SK-N-SH treated with all-trans-retinoic acid at 6 μM for 48 hours (cell line): ENCODE data around the gene CTSH.
"Not testable (repeated sequence)": the region's sequence is repeated elsewhere in the genome, so short reads cannot be mapped to it uniquely, and the experiment has no call there.

Source experiments
- ATAC-seq: fragments of 200-7000 bp; cut with Tn5 transposase; 3 replicates; pipeline ENCODE4 v1.9.1; 2020; ENCODE audit warnings: mild to moderate bottlenecking, moderate library complexity
- ARNTL ChIP-seq: fragments of 450-650 bp; formaldehyde crosslinking; IDR thresholded peaks from 2 replicates; pipeline ENCODE4 v1.5.0; 2020; ENCODE audit warnings: low read depth, mild to moderate bottlenecking, moderate library complexity, borderline replicate concordance
- BACH2 ChIP-seq: fragments of 250-450 bp; sonication (Bioruptor Pico); IDR thresholded peaks from 2 replicates; pipeline ENCODE4 v1.9.0; 2021; ENCODE audit warnings: mild to moderate bottlenecking, borderline replicate concordance
- CSDC2 ChIP-seq: fragments of 250-450 bp; sonication (Bioruptor Pico); IDR thresholded peaks from 2 replicates; pipeline ENCODE4 v1.5.0; 2020; ENCODE audit warnings: mild to moderate bottlenecking, moderate library complexity
- CSRNP3 ChIP-seq: fragments of 250-450 bp; sonication (Bioruptor Pico); IDR thresholded peaks from 2 replicates; pipeline ENCODE4 v1.5.1; 2021; ENCODE audit warnings: mild to moderate bottlenecking, moderate library complexity
- ESRRG ChIP-seq: fragments of 250-450 bp; sonication (Bioruptor Pico); IDR thresholded peaks from 2 replicates; pipeline ENCODE4 v1.6.1; 2021; ENCODE audit warnings: mild to moderate bottlenecking
- GLIS3 ChIP-seq: fragments of 250-450 bp; sonication (Bioruptor Pico); IDR thresholded peaks from 2 replicates; pipeline ENCODE4 v1.5.0; 2020; ENCODE audit warnings: mild to moderate bottlenecking, moderate library complexity
- ISL1 ChIP-seq: fragments of 250-450 bp; sonication (Bioruptor Pico); IDR thresholded peaks from 2 replicates; pipeline ENCODE4 v2.1.2; 2022; ENCODE audit warnings: mild to moderate bottlenecking, moderate library complexity
- POU6F1 ChIP-seq: fragments of 250-450 bp; sonication (Bioruptor Pico); IDR thresholded peaks from 2 replicates; pipeline ENCODE4 v1.8.0; 2021; ENCODE audit warnings: low read depth, mild to moderate bottlenecking, moderate library complexity, borderline replicate concordance
- PPARA ChIP-seq: fragments of 250-450 bp; sonication (Bioruptor Pico); IDR thresholded peaks from 2 replicates; pipeline ENCODE4 v1.5.0; 2020; ENCODE audit warnings: mild to moderate bottlenecking, borderline replicate concordance
- RARB ChIP-seq: fragments of 250-450 bp; sonication (Bioruptor Pico); IDR thresholded peaks from 2 replicates; pipeline ENCODE4 v1.8.0; 2021; ENCODE audit warnings: mild to moderate bottlenecking, moderate library complexity
- TCF4 ChIP-seq: fragments of 250-450 bp; sonication (Bioruptor Pico); IDR thresholded peaks from 2 replicates; pipeline ENCODE4 v1.8.0; 2021; ENCODE audit warnings: mild to moderate bottlenecking, moderate library complexity, borderline replicate concordance
- TOX ChIP-seq: fragments of 250-450 bp; sonication (Bioruptor Pico); IDR thresholded peaks from 2 replicates; pipeline ENCODE4 v1.8.0; 2021; ENCODE audit warnings: mild to moderate bottlenecking, moderate library complexity, borderline replicate concordance
- ZC3H10 ChIP-seq: fragments of 250-450 bp; sonication (Bioruptor Pico); IDR thresholded peaks from 2 replicates; pipeline ENCODE4 v1.5.1; 2021; ENCODE audit warnings: mild to moderate bottlenecking, moderate library complexity
- ZFP3 ChIP-seq: fragments of 250-450 bp; sonication (Bioruptor Pico); IDR thresholded peaks from 2 replicates; pipeline ENCODE4 v1.5.0; 2020; ENCODE audit warnings: mild to moderate bottlenecking, moderate library complexity
- ZFP30 ChIP-seq: fragments of 450-650 bp; formaldehyde crosslinking; IDR thresholded peaks from 2 replicates; pipeline ENCODE4 v1.5.0; 2022; ENCODE audit warnings: mild to moderate bottlenecking, moderate library complexity
- ZNF565 ChIP-seq: fragments of 450-650 bp; formaldehyde crosslinking; conservative IDR thresholded peaks from 2 replicates; pipeline ENCODE4 v1.5.0; 2020; ENCODE audit warnings: low read depth, mild to moderate bottlenecking, moderate library complexity
- ZNF70 ChIP-seq: fragments of 450-650 bp; formaldehyde crosslinking; IDR thresholded peaks from 2 replicates; pipeline ENCODE4 v1.5.0; 2020; ENCODE audit warnings: mild to moderate bottlenecking, moderate library complexity
- ZNF8 ChIP-seq: fragments of 450-650 bp; formaldehyde crosslinking; IDR thresholded peaks from 2 replicates; pipeline ENCODE4 v1.5.0; 2020; ENCODE audit warnings: mild to moderate bottlenecking, moderate library complexity
- TF ChIP-seq, protein P1 (sequence below): fragments of 250-450 bp; sonication (Bioruptor Pico); IDR thresholded peaks from 2 replicates; pipeline ENCODE4 v1.5.0; 2020; ENCODE audit warnings: mild to moderate bottlenecking, moderate library complexity
- TF ChIP-seq, protein P2 (sequence below): fragments of 250-450 bp; sonication (Bioruptor Pico); IDR thresholded peaks from 2 replicates; pipeline ENCODE4 v1.5.1; 2020; ENCODE audit warnings: low read depth, mild to moderate bottlenecking, moderate library complexity

The CTSH gene

DNA sequence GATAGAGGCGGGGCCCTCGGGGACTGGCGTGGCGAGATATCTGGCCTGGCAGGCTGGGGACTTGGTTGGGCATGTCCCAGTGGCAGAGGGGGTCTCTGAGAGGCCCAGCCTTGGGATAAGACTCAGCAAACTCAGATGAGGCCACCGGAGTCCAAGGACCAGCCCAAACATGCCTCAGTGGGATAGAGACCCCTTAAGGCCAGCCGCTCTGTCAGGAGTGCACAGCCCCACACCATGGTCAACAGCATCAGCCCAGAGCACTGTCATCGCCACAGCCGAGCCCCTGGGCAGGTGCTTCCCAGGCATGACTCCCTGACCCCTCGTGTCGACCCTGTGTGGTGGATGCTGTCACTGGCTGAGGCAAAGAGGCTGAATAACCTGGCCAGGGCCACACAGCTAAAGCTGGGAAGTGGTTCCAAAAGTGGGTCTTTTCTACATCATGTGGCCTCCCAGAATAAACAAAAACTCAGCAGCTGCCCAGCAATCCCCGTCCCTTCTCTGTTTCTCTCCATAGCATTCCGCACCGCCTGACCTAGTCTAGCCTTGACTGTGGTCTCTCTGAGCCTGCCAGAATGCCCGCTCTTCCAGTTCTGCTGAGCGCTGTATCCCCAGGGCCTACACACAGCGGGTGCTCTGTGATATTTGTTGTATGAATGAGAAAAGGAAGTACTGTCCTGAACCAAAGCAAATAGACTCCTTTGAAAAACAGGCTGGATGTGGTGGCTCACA, 15.1 kb downstream of the CTSH start:
- no peak for ATAC-seq
- TF ChIP-seq RARB (CRISPR knock-in tag): no peak
- no peak for TF ChIP-seq ARNTL (CRISPR knock-in tag)
- no peak for TF ChIP-seq TOX (CRISPR knock-in tag)
- no peak for TF ChIP-seq ZC3H10
- no peak for TF ChIP-seq BACH2 (CRISPR knock-in tag)
- no peak for TF ChIP-seq ZFP30
- TF ChIP-seq ESRRG (CRISPR knock-in tag): no peak
- no peak for TF ChIP-seq ZNF70 (CRISPR knock-in tag)
- TF ChIP-seq ZNF8 (CRISPR knock-in tag): no peak

- no peak for ATAC-seq
- TF ChIP-seq ZNF70 (CRISPR knock-in tag) (no peak), POU6F1 (CRISPR knock-in tag) (no peak), ZC3H10 (no peak), ARNTL (CRISPR knock-in tag) (no peak), ZNF565 (no peak), ESRRG (CRISPR knock-in tag) (no peak), CSRNP3 (CRISPR knock-in tag) (no peak), ISL1 (no peak), PPARA (no peak)
- TF ChIP-seq, protein P1, sequence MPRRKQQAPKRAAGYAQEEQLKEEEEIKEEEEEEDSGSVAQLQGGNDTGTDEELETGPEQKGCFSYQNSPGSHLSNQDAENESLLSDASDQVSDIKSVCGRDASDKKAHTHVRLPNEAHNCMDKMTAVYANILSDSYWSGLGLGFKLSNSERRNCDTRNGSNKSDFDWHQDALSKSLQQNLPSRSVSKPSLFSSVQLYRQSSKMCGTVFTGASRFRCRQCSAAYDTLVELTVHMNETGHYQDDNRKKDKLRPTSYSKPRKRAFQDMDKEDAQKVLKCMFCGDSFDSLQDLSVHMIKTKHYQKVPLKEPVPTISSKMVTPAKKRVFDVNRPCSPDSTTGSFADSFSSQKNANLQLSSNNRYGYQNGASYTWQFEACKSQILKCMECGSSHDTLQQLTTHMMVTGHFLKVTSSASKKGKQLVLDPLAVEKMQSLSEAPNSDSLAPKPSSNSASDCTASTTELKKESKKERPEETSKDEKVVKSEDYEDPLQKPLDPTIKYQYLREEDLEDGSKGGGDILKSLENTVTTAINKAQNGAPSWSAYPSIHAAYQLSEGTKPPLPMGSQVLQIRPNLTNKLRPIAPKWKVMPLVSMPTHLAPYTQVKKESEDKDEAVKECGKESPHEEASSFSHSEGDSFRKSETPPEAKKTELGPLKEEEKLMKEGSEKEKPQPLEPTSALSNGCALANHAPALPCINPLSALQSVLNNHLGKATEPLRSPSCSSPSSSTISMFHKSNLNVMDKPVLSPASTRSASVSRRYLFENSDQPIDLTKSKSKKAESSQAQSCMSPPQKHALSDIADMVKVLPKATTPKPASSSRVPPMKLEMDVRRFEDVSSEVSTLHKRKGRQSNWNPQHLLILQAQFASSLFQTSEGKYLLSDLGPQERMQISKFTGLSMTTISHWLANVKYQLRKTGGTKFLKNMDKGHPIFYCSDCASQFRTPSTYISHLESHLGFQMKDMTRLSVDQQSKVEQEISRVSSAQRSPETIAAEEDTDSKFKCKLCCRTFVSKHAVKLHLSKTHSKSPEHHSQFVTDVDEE (CRISPR knock-in tag): no peak
These were observed 16.2 kb downstream of the CTSH start for GRCh38 chr15:78928616-78929093.

DNA sequence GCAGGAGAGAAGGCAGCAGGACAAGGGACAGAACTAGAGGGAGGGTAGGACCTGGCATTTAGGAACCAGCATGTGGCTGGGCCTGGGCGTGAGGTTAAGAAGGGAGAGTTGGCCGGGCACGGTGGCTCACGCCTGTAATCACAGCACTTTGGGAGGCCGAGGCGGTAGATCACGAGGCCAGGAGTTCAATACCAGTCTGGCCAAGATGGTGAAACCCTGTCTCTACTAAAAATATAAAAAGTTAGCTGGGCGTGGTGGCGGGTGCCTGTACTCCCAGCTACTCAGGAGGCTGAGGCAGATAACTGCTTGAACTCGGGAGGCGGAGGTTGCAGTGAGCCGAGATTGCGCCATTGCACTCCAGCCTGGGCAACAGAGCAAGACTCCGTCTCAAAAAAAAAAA, 16.7 kb downstream of the CTSH start:
- not testable (repeated sequence) for ATAC-seq

DNA sequence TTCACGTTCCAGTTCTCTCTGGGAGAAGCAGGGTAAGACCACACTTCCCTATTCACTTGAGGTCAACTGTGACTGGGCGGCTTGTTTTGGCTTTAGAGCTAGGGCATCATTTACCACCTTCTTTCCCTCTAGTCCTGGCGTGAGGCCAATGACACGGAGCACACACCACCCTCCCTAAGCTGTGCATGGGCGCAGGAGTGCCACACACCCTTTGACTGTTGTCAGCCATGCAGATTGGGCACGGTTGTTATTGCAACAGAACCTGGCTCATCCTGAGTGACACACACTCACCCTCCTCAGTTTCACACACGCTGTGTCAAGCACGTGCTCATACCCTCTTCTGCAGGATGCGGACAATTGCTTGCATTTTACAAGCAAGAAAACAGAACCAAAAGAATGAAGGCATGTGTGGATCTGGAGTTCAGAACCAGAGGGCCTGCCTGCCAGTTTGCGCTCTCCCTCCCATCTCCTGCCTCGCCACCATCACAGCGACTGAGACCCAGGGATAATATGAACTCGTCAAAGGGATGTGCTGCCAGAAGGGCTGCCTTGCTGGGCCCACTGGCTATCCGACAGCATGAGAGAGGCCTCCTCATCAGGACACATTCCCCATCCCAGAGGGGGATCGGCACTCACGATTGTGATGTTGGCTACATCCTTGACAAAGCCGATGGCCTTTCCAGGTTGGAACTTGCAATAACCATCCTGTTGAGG, 17.6 kb downstream of the CTSH start:
- ATAC-seq: no peak
- TF ChIP-seq POU6F1 (CRISPR knock-in tag): no peak
- TF ChIP-seq RARB (CRISPR knock-in tag): no peak
- no peak for TF ChIP-seq ZFP30
- no peak for TF ChIP-seq ZC3H10
- no peak for TF ChIP-seq GLIS3 (CRISPR knock-in tag)
- no peak for TF ChIP-seq PPARA
- TF ChIP-seq ARNTL (CRISPR knock-in tag): no peak
- no peak for TF ChIP-seq ZNF70 (CRISPR knock-in tag)
- TF ChIP-seq TOX (CRISPR knock-in tag): no peak
- no peak for TF ChIP-seq ZNF565
- TF ChIP-seq, protein P2, sequence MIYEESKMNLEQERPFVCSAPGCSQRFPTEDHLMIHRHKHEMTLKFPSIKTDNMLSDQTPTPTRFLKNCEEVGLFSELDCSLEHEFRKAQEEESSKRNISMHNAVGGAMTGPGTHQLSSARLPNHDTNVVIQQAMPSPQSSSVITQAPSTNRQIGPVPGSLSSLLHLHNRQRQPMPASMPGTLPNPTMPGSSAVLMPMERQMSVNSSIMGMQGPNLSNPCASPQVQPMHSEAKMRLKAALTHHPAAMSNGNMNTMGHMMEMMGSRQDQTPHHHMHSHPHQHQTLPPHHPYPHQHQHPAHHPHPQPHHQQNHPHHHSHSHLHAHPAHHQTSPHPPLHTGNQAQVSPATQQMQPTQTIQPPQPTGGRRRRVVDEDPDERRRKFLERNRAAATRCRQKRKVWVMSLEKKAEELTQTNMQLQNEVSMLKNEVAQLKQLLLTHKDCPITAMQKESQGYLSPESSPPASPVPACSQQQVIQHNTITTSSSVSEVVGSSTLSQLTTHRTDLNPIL (CRISPR knock-in tag): no peak
- no peak for TF ChIP-seq CSDC2
- TF ChIP-seq TCF4 (CRISPR knock-in tag): no peak
- no peak for TF ChIP-seq ZFP3
